HG03064 (cell line): ENCODE results near the gene MRPL42.
"Not testable (repeated sequence)": the region's sequence is repeated elsewhere in the genome, so short reads cannot be mapped to it uniquely, and the experiment has no call there.

Experiments
- ATAC-seq: cut with Tn5 transposase; IDR thresholded peaks from one replicate; pipeline ENCODE4 v1.9.1; 2021; ENCODE audit warnings: low read depth; ENCODE audit not compliant: unreplicated experiment

The MRPL42 gene

DNA sequence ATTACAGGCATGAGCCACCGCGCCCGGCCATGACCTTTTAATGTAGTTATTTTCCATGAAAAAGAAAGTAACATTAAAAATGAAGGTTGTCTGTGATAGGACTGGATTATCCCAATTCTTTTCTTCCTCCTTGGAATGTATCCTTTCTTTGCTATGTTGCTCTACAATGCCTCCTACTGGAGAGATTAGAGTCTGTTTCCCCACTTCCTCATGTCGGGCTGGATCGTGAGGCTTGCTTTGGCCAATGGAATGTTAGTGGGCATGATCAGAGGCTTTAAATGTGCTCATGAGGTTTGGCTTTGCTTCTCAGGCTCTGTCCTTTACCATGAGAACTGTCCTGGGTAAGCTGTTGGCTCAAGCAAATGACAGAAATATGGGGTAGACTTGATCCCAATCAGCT lies 70.5 kb downstream of the MRPL42 start:
- no peak for ATAC-seq

DNA sequence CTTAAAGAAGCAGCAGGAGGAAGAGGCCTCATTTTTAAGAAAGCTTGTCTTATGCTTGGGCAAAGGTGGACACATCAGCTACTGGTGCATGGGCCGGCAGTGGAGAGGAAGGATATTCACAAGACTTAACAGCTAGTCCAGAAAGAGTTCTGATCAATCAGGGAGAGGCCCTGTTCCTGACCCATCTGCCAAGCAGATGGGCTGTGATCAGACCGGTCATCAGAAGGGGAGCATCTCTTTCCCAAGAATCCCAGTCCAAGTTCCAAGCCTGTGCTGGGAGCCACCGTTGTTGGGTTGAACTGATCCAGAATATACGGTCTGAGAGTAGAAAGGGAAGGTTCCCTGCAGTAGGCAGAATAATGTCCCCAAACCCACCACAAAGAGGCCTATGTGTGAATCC lies 72.5 kb downstream of the MRPL42 start:
- ATAC-seq: no peak

DNA sequence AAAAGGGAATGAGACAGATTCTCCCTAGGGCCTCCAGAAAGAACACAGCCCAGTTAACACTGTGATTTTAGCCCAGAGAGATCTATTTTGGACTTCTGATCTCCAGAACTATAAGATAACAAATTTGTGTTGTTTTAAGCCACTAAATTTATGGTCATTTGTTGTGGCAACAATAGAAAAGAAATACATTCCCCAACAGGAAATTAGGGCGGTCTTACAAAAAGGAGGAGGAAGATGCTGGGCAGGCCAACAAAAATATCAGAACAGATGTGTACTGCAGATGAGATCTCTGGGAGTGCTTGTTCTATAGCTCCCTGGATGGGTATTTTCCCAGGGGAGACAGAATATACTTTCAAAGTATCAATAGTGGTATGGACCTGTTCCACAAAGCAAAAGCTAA lies 73.2 kb downstream of the MRPL42 start:
- no peak for ATAC-seq

DNA sequence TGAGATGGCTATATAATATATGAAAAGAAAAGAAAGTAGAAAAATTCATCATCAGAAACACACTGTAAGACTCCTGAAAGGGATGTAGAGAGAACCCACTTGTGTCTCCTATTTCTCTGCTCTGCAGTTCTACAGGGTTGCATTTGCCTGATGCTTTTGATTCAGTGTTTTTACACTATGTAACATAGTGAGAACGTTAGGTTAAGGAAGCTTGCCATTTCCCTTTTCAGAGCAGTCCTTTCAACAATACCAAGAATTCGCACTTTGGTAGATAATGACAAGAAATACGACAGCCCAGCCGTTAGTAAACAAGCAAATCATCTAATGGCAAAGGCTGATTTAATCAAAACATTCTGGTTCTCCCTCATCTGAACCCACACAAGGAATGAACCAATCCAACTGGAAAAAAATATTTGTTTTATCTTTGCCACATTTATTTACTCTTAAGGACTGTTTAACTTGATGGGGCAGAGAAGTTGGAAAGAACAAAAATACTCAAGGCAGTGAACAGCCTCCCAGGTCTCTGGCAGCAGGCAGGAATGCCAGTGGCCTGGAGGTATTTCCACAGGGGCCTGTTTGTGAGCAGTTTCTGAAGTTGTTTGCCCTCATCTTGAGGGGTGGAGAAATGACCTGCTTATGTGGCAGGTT lies 74.4 kb downstream of the MRPL42 start:
- no peak for ATAC-seq

DNA sequence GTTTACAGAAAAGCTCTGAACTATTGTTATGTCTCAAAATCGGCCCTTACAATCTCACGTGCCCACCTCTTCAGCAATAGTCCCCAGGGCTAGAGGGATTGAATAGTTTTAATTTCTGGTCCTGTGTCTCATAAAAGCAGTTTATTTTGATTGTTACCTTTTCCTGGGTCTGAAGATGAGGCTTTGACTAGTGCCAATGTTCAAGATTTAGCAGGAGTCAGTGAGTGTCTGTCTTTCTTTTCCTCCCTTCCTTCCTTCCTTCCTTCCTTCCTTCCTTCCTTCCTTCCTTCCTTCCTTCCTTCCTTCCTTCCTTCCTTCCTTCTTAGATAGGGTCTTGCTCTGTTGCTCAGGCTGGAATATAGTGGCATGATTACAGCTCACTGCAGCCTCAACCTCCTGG lies 80.5 kb downstream of the MRPL42 start:
- ATAC-seq: no peak

DNA sequence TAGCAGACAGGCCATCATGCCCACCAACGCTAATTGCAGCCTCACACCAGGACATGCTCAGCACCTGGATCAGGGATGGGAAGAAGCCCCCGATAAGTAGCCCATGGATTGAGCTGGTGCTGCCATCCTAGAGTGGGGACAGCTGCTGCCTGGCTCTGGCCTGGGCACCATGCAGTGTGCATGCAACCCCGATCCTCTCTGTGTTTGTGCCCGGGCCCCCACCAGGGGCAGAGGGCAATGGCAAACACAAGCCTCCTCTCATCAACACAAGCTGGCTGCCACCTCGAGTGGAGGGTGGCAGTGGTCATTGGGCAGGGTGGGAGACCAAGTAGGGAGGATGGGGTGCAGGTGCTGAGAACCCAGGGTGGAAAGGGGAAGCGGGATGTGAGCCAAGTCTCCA lies 81.9 kb downstream of the MRPL42 start:
- no peak for ATAC-seq

DNA sequence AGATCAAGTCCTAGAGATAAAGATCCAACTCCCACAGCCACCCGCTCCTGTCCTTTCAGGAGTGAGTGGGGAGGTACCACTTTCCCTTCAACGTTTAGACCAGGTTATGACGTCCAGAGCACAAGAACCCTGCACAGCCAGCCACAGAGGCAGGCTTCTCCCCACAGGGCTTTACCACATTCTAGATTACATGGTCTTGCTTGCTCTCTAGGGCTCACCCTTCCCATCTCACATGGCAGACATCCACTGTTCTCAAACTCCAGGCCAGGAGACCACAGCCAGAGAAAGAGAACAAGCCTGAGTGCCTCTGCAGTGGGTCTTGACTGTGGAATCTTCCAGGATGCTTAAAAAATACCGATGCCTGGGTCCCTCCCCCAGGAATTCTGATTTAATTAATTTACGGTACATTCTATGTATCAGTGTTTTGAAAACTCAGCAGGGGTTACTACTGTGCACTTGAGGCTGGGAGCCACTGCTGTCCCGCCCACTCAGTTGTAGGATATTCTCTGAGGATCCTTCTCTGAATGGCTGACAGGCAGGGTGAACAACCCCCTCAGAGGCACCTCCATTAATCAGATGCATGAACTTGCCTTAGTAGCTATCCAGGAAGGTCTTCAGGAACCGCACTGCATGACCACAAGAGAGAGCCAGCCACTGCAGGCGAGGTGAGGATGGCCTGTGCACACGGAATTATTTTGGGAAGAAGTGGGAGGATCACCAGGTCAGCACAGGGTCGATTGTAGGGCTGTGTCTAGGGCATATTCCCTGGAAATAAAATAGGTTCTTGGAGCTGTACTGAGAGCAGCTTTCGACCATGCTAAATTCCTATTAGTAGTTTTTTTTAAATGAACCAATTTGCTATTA lies 83.7 kb downstream of the MRPL42 start:
- no peak for ATAC-seq

DNA sequence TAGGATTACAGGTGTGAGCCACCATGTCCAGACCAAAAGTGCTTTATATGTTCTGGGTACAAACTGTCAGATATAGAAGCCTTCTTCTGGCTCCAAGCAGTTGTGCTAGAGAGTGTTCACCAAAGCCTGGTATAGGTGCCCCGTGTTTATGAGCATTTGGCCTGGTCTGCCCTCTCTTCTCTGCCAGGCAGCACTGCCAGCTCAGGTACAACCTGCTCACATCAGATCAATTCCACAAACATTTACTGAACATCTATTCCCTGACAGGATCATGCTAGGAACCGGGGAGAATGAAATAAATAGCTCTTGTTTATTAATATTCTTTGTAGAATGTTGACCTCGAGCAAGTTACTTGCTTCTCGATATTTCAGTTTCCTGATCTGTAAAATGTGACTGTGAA lies 85.1 kb downstream of the MRPL42 start:
- no peak for ATAC-seq

DNA sequence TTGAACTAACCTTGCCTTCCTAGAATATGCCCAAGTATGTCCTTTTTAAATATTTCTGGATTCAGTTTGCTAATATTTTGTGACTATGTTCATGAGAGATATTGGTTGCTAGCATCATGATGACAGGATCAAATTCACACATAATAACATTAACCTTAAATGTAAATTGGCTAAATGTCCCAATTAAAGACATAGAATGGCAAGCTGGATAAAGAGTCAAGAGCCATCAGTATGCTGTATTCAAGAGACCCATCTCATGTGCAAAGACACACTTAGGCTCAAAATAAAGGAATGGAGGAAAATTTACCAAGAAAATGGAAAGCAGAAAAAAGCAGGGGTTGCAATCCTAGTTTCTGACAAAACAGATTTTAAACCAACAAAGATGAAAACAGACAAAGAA lies 90.6 kb downstream of the MRPL42 start:
- not testable (repeated sequence) for ATAC-seq

DNA sequence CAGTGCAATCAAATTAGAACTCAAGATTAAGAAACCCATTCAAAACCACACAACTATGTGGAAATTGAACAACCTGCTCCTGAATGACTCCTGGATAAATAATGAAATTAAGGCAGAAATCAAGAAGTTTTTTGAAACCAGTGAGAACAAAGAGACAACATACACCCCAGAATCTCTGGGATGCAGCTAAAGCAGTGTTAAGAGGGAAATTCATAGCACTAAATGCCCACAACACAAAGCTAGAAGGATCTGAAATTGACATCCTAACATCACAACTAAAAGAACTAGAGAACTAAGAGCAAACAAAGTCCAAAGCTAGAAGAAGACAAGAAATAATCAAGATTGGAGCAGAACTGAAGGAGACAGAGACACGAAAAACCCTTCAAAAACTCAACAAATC lies 91.4 kb downstream of the MRPL42 start:
- not testable (repeated sequence) for ATAC-seq

DNA sequence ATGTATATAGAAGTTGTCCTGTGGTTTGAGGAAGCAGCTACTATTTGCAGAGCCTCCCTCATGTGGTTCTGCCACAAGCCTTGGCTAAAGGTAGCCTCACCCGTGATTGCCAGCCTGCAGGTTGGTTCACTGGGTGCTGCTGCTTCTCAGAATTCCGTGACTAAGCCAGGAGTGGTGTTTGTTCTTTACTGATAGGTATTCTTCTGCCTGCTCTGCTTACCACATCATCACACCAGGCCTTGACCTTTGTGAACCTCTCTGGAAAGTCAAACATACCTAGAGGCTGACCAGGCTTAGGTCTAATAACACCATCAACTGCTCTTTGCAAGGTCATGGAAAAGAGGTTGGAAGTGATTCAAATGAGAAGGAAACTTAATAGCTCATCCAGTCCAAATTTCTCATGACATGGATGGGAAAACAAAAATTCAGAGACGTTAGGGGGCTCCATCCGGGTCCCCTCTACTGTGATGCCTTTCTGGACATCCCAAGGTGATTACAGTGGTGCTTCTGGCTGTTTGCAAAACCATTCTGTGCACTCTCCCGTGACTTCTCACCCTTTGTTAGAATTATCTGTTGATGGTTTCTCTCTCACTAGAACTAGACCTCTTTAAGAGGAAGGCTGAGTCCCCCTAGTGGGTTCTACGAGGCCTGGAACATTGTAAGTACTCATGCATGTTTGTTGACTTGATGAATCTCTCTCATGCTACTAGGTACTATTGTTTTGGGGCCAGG lies 96.7 kb downstream of the MRPL42 start:
- no peak for ATAC-seq

DNA sequence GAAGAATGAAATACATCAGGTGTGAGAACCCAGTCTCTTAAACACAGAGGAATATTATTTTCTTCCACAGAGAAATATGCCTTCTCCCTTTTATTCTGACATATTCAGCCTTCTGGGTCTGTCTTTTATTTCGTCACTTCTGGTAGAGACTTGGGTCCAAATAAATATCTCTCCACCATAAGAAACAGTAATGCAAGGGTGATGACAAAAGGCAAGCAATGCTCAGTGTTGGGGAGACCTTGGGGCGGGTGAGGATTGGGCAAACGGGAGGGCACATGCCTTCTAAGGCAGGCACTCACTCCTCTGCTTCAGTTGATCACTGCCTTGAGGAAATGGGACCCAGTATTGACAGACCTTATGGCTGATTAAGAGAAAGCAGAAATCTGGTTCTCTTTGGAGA lies 98.4 kb downstream of the MRPL42 start:
- no peak for ATAC-seq
